ENCODE data around the gene BDKRB1.

BDKRB1 gene

GRCh38 chr14:96252999-96253539 lies 2.9 kb upstream of the BDKRB1 start:
- in situ Hi-C loops (cut with HindIII; ENCODE audit: low pct_ligation_motif_present, low pct_unique_long_range_greater_than_20kb, low sequenced_read_pairs): no loop called here
- peak; percentile 71 for DNase-seq

GRCh38 chr14:96254687-96255086 lies 1.3 kb upstream of the BDKRB1 start:
- in situ Hi-C loops (cut with HindIII; ENCODE audit: low pct_ligation_motif_present, low pct_unique_long_range_greater_than_20kb, low sequenced_read_pairs): no loop called here
- DNase-seq: no peak

- no peak for DNase-seq
- in situ Hi-C loops (cut with HindIII; ENCODE audit: low pct_ligation_motif_present, low pct_unique_long_range_greater_than_20kb, low sequenced_read_pairs): no loop called here
Measured at GRCh38 chr14:96256407-96256806, 397 bp downstream of the BDKRB1 start.

- DNase-seq: no peak
- in situ Hi-C loops (cut with HindIII; ENCODE audit: low pct_ligation_motif_present, low pct_unique_long_range_greater_than_20kb, low sequenced_read_pairs): no loop called here
Measured at GRCh38 chr14:96257056-96257455, 1.0 kb downstream of the BDKRB1 start.

- DNase-seq: no peak
- in situ Hi-C loops (cut with HindIII; ENCODE audit: low pct_ligation_motif_present, low pct_unique_long_range_greater_than_20kb, low sequenced_read_pairs): no loop called here
Measured at GRCh38 chr14:96257900-96258299, 1.9 kb downstream of the BDKRB1 start.

- DNase-seq: no peak
- in situ Hi-C loops (cut with HindIII; ENCODE audit: low pct_ligation_motif_present, low pct_unique_long_range_greater_than_20kb, low sequenced_read_pairs): no loop called here
Measured at GRCh38 chr14:96260341-96260821, 4.4 kb downstream of the BDKRB1 start.

- in situ Hi-C loops (cut with HindIII; ENCODE audit: low pct_ligation_motif_present, low pct_unique_long_range_greater_than_20kb, low sequenced_read_pairs): no loop called here
- DNase-seq: no peak
Measured at GRCh38 chr14:96261053-96261452, 5.0 kb downstream of the BDKRB1 start.

- no peak for DNase-seq
- in situ Hi-C loops (cut with HindIII; ENCODE audit: low pct_ligation_motif_present, low pct_unique_long_range_greater_than_20kb, low sequenced_read_pairs): no loop called here
Measured at GRCh38 chr14:96261772-96262655, 6.0 kb downstream of the BDKRB1 start.

- DNase-seq: no peak
- in situ Hi-C loops (cut with HindIII; ENCODE audit: low pct_ligation_motif_present, low pct_unique_long_range_greater_than_20kb, low sequenced_read_pairs): no loop called here
Measured at GRCh38 chr14:96263347-96264199, 7.6 kb downstream of the BDKRB1 start.

- no peak for DNase-seq
- in situ Hi-C loops (cut with HindIII; ENCODE audit: low pct_ligation_motif_present, low pct_unique_long_range_greater_than_20kb, low sequenced_read_pairs): no loop called here
Measured at GRCh38 chr14:96264200-96264553, 8.2 kb downstream of the BDKRB1 start.

- DNase-seq: peak; percentile 28
- in situ Hi-C loops (cut with HindIII; ENCODE audit: low pct_ligation_motif_present, low pct_unique_long_range_greater_than_20kb, low sequenced_read_pairs): no loop called here
Measured at GRCh38 chr14:96264853-96265252, 8.8 kb downstream of the BDKRB1 start.

- in situ Hi-C loops (cut with HindIII; ENCODE audit: low pct_ligation_motif_present, low pct_unique_long_range_greater_than_20kb, low sequenced_read_pairs): no loop called here
- no peak for DNase-seq
Measured at GRCh38 chr14:96265383-96266095, 9.5 kb downstream of the BDKRB1 start.

GRCh38 chr14:96267336-96267735 lies 11.3 kb downstream of the BDKRB1 start:
- DNase-seq: no peak
- in situ Hi-C loops (cut with HindIII; ENCODE audit: low pct_ligation_motif_present, low pct_unique_long_range_greater_than_20kb, low sequenced_read_pairs): no loop called here

- in situ Hi-C loops (cut with HindIII; ENCODE audit: low pct_ligation_motif_present, low pct_unique_long_range_greater_than_20kb, low sequenced_read_pairs): no loop called here
- DNase-seq: no peak
Measured at GRCh38 chr14:96267916-96268315, 11.9 kb downstream of the BDKRB1 start.

- in situ Hi-C loops (cut with HindIII; ENCODE audit: low pct_ligation_motif_present, low pct_unique_long_range_greater_than_20kb, low sequenced_read_pairs): no loop called here
- peak; percentile 82 for DNase-seq
Measured at GRCh38 chr14:96268431-96269358, 12.7 kb downstream of the BDKRB1 start.

- in situ Hi-C loops (cut with HindIII; ENCODE audit: low pct_ligation_motif_present, low pct_unique_long_range_greater_than_20kb, low sequenced_read_pairs): no loop called here
- DNase-seq: no peak
Measured at GRCh38 chr14:96269359-96269710, 13.3 kb downstream of the BDKRB1 start.

- DNase-seq: no peak
- in situ Hi-C loops (cut with HindIII; ENCODE audit: low pct_ligation_motif_present, low pct_unique_long_range_greater_than_20kb, low sequenced_read_pairs): no loop called here
Measured at GRCh38 chr14:96270565-96271420, 14.8 kb downstream of the BDKRB1 start.

Data from ACHN (cell line).